NT2/D1 (cell line): Measurements from ENCODE around the gene RAB43.
"Not testable (repeated sequence)": the region's sequence is repeated elsewhere in the genome, so short reads cannot be mapped to it uniquely, and the experiment has no call there.

Experiments
- DNase-seq: peaks from one replicate; pipeline ENCODE4 v3.0.0-alpha.2; 2011; ENCODE audit warnings: low read depth, low spot score
- H3K27me3 ChIP-seq: 2 replicates; pipeline ENCODE4 v1.6.0; 2011; ENCODE audit warnings: mild to moderate bottlenecking; ENCODE audit not compliant: insufficient read length, insufficient read depth
- H3K36me3 ChIP-seq: 2 replicates; pipeline ENCODE4 v1.6.1; 2011; ENCODE audit warnings: mild to moderate bottlenecking, low read length, mixed read lengths; ENCODE audit not compliant: insufficient read depth, insufficient read length
- H3K4me1 ChIP-seq: 2 replicates; pipeline ENCODE4 v1.5.1; 2011; ENCODE audit not compliant: insufficient read depth, insufficient read length
- H3K4me3 ChIP-seq: 2 replicates; pipeline ENCODE4 v1.5.1; 2011; ENCODE audit warnings: low read depth; ENCODE audit not compliant: insufficient read length
- H3K9ac ChIP-seq: 2 replicates; pipeline ENCODE4 v1.6.0; 2011; ENCODE audit warnings: low read depth; ENCODE audit not compliant: insufficient read length
- H3K9me3 ChIP-seq: 2 replicates; pipeline ENCODE4 v1.5.1; 2011; ENCODE audit warnings: mild to moderate bottlenecking, low read length; ENCODE audit not compliant: insufficient read depth
- SUZ12 ChIP-seq: IDR thresholded peaks from 2 replicates; pipeline ENCODE4 v1.6.1; 2011; ENCODE audit not compliant: insufficient read length, insufficient read depth; ENCODE audit errors: extremely low read depth
- YY1 ChIP-seq: IDR thresholded peaks from 2 replicates; pipeline ENCODE4 v1.6.1; 2011; ENCODE audit not compliant: insufficient read length, insufficient read depth
- ZNF274 ChIP-seq: IDR thresholded peaks from 2 replicates; pipeline ENCODE4 v1.6.1; 2011; ENCODE audit warnings: mild to moderate bottlenecking, low read depth, low read length

Gene RAB43

GRCh38 chr3:129160891-129161859, 39.6 kb upstream of the RAB43 start, which contains the start of gene ISY1:
Gene ISY1, minus strand, starts transcription at chr3:129161063. Its CDS starts 88 bp downstream, at chr3:129160975.
- H3K27me3 ChIP-seq: no peaks in the 10 kb centered on the region
- peak within 1 kb of the TSS; percentile 89 for H3K9ac ChIP-seq
- peak within 1 kb of the TSS; percentile 81 for H3K4me3 ChIP-seq
- H3K36me3 ChIP-seq: peaks cover 35% of the 10 kb centered on the region
- TF ChIP-seq ZNF274 (no peak), YY1 (peak; percentile 18)
- no peaks in the 10 kb centered on the region for H3K4me1 ChIP-seq
- DNase-seq: peak; percentile 92
- no peaks in the 10 kb centered on the region for H3K9me3 ChIP-seq

GRCh38 chr3:129144786-129145185, 23.2 kb upstream of the RAB43 start:
- Histone ChIP-seq H3K4me3 (no peak overlapping the region), H3K27me3 (no peaks in the 10 kb centered on the region), H3K36me3 (peaks cover 41% of the 10 kb centered on the region), H3K9me3 (no peaks in the 10 kb centered on the region), H3K4me1 (no peaks in the 10 kb centered on the region), H3K9ac (no peak overlapping the region)
- no peak for DNase-seq
- TF ChIP-seq SUZ12 (no peak), YY1 (no peak), ZNF274 (no peak)

DNA sequence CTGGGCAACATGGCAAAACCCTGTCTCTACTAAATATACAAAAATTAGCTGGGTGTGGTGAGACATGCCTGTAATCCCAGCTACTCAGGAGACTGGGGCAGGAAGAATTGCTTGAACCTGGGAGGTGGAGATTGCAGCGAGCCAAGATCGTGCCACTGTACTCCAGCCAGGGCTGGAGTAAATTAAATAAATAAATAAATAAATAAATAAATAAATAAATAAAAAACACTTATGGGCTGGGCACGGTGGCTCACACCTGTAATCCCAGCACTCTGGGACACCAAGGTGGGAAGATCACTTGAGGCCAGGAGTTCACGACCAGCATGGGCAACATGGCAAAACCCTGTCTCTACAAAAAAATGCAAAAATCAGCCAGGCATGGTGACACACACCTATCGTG, 19.4 kb upstream of the RAB43 start:
- not testable (repeated sequence) for H3K9me3 ChIP-seq, H3K27me3 ChIP-seq, DNase-seq, H3K4me3 ChIP-seq, H3K4me1 ChIP-seq, H3K9ac ChIP-seq
- H3K36me3 ChIP-seq: peaks cover 56% of the 10 kb centered on the region

DNA sequence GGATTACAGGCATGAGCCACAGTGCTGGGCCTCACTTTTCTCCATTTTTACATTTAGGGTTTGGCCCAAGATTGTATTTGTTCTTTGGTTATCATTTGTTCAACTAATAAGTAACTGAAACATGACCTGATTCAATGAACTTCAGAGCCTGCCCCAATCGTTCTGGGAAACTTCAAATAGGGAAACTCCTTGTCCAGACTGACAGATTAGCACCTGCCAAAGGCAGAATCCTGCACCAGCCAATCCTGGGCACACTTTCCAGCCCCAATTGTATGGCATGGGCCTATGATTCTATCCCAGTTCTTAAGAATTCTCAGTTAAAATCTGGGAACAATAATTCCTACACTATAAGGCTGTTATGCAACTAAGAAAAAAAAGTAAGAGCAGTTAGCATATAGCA, 18.3 kb upstream of the RAB43 start:
- Histone ChIP-seq H3K9me3 (no peaks in the 10 kb centered on the region), H3K27me3 (no peaks in the 10 kb centered on the region), H3K4me1 (no peaks in the 10 kb centered on the region), H3K9ac (no peak overlapping the region), H3K4me3 (no peak overlapping the region), H3K36me3 (peaks cover 56% of the 10 kb centered on the region)
- DNase-seq: no peak
- TF ChIP-seq YY1 (no peak), SUZ12 (no peak), ZNF274 (no peak)

DNA sequence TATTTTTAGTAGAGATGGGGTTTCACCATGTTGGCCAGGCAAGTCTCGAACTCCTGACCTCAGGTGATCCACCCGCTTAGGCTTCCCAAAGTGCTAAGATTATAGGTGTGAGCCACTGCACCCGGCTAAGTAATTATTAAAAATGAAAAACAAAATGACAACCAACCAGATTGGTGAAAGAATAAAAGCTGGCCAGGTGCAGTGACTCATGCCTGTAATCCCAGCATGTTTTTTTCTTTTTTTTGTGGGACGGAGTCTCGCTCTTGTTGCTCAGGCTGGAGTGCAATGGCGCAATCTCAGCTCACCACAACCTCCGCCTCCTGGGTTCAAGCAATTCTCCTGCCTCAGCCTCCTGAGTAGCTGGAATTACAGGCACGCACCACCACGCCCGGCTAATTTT, 14.7 kb upstream of the RAB43 start:
- H3K9me3 ChIP-seq, H3K4me1 ChIP-seq, H3K9ac ChIP-seq, H3K27me3 ChIP-seq, DNase-seq, H3K4me3 ChIP-seq: not testable (repeated sequence)
- H3K36me3 ChIP-seq: peaks cover 70% of the 10 kb centered on the region

DNA sequence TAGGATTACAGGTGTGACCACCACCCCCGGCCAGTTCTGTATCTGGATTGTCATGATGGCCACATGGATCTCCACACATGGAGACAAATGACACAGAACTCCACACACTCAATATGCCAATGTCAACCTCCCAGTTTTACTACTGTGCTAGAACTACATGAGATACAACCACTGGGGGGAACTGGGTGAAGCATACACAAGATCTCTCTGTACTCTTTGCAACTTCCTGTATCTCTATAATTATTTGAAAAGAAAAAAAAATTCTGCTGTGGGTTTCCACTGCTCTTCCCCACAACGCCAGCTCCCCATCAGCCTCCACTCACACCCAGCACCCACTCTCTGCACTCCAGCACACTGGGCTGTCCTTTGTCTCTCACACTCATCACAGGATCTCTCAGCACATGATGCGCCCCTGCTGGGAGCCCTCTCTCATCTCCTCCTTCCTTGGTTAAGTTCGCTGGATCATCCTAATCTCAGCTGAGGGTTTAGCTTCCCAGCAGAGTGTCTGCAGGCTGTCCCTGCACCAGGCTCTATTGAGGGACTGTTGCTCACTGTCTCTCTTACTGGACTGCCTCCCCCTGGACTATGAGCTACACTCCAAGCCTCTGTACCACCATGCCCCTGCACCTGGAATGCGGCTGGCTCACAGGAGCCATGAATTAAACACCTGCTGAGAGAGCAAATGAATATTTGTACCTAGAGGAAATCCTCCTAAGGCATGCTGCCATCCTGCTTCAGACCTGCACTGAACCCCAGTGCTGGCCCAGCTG, 10.7 kb upstream of the RAB43 start:
- H3K36me3 ChIP-seq: peaks cover 88% of the 10 kb centered on the region
- H3K4me1 ChIP-seq: peaks cover 16% of the 10 kb centered on the region
- H3K27me3 ChIP-seq: no peaks in the 10 kb centered on the region
- no peak overlapping the region for H3K9ac ChIP-seq
- no peaks in the 10 kb centered on the region for H3K9me3 ChIP-seq
- TF ChIP-seq ZNF274 (no peak), SUZ12 (no peak), YY1 (no peak)
- no peak for DNase-seq
- no peak overlapping the region for H3K4me3 ChIP-seq

DNA sequence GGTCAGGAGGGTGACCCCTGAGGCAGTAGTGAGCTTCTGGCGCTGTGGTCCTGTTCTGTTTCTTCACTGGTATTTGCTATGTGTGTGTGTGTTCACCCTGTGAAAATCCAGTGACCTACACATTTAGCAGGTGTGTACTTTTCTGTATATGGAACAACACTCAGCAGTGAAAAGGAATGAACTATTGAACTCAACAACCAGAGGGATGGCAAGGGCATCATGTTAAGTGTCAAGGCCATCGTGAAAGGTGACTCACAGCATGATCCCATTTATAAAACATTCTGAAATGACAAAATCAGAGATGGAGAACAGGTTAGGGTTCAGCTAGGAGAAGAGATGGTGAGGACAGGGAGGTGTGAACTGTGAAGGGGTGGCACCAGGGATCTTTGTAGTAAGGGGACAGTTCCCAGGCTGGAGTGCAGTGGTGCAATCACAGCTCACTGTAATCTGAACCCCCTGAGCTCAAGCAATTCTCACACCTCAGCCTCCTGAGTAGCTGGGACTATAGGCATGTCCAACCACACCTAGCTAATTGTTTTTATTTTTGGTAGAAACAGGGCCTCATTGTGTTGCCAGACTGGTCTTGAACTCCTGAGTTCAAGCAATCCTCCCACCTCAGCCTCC, 10.0 kb upstream of the RAB43 start:
- Histone ChIP-seq H3K9me3 (no peaks in the 10 kb centered on the region), H3K36me3 (peaks cover 90% of the 10 kb centered on the region), H3K9ac (no peak overlapping the region), H3K4me3 (no peak overlapping the region), H3K27me3 (no peaks in the 10 kb centered on the region), H3K4me1 (peaks cover 16% of the 10 kb centered on the region)
- no peak for DNase-seq
- TF ChIP-seq YY1 (no peak), SUZ12 (no peak), ZNF274 (no peak)
